BE2C (cell line): ENCODE results near the gene PLD5.
A peak's percentile ranks its signal among the peaks of the same experiment; 100 is the strongest.
"Not testable (repeated sequence)": the region's sequence is repeated elsewhere in the genome, so short reads cannot be mapped to it uniquely, and the experiment has no call there.

Experiments
- DNase-seq: peaks from one replicate; pipeline ENCODE4 v3.0.0-alpha.2; 2020
- H3K27me3 ChIP-seq: fragments of 250-450 bp; sonication (Bioruptor Pico); 2 replicates; pipeline ENCODE4 v1.5.1; 2020; ENCODE audit warnings: mild to moderate bottlenecking
- H3K36me3 ChIP-seq: fragments of 250-450 bp; sonication (Bioruptor Pico); 2 replicates; pipeline ENCODE4 v1.5.1; 2020; ENCODE audit warnings: mild to moderate bottlenecking
- H3K4me1 ChIP-seq: fragments of 250-450 bp; sonication (Bioruptor Pico); 2 replicates; pipeline ENCODE4 v1.5.1; 2020
- H3K4me3 ChIP-seq: 2 replicates; pipeline ENCODE4 v1.5.1; 2011; ENCODE audit warnings: low read depth, low read length
- H3K9me3 ChIP-seq: fragments of 250-450 bp; sonication (Bioruptor Pico); 2 replicates; pipeline ENCODE4 v1.5.1; 2020
- TF ChIP-seq, protein P1 (sequence below): IDR thresholded peaks from 2 replicates; pipeline ENCODE4 v1.5.1; 2012; ENCODE audit warnings: mild to moderate bottlenecking, low read depth, low read length

The PLD5 gene

GRCh38 chr1:242239398-242239797 lies 285.1 kb downstream of the PLD5 start:
- TF ChIP-seq, protein P1, sequence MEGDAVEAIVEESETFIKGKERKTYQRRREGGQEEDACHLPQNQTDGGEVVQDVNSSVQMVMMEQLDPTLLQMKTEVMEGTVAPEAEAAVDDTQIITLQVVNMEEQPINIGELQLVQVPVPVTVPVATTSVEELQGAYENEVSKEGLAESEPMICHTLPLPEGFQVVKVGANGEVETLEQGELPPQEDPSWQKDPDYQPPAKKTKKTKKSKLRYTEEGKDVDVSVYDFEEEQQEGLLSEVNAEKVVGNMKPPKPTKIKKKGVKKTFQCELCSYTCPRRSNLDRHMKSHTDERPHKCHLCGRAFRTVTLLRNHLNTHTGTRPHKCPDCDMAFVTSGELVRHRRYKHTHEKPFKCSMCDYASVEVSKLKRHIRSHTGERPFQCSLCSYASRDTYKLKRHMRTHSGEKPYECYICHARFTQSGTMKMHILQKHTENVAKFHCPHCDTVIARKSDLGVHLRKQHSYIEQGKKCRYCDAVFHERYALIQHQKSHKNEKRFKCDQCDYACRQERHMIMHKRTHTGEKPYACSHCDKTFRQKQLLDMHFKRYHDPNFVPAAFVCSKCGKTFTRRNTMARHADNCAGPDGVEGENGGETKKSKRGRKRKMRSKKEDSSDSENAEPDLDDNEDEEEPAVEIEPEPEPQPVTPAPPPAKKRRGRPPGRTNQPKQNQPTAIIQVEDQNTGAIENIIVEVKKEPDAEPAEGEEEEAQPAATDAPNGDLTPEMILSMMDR: no peak
- DNase-seq: peak; percentile 16
- Histone ChIP-seq H3K36me3 (no peaks in the 10 kb centered on the region), H3K9me3 (no peaks in the 10 kb centered on the region; the same call in 1 of the 2 replicates), H3K4me1 (peaks cover 9% of the 10 kb centered on the region; the same call in 1 of the 2 replicates), H3K4me3 (no peak overlapping the region), H3K27me3 (no peaks in the 10 kb centered on the region)

GRCh38 chr1:242237051-242237450 lies 287.4 kb downstream of the PLD5 start:
- Histone ChIP-seq H3K27me3 (no peaks in the 10 kb centered on the region), H3K9me3 (no peaks in the 10 kb centered on the region; the same call in 1 of the 2 replicates), H3K36me3 (no peaks in the 10 kb centered on the region), H3K4me3 (no peak overlapping the region), H3K4me1 (peaks cover 9% of the 10 kb centered on the region; the same call in 1 of the 2 replicates)
- TF ChIP-seq, protein P1: no peak
- no peak for DNase-seq

- H3K9me3 ChIP-seq: no peaks in the 10 kb centered on the region
- no peaks in the 10 kb centered on the region; the same call in 1 of the 2 replicates for H3K4me1 ChIP-seq
- TF ChIP-seq, protein P1: no peak
- no peak overlapping the region for H3K4me3 ChIP-seq
- no peaks in the 10 kb centered on the region for H3K36me3 ChIP-seq
- H3K27me3 ChIP-seq: no peaks in the 10 kb centered on the region
- DNase-seq: no peak
These were observed 295.5 kb downstream of the PLD5 start for GRCh38 chr1:242228991-242229390.

DNA sequence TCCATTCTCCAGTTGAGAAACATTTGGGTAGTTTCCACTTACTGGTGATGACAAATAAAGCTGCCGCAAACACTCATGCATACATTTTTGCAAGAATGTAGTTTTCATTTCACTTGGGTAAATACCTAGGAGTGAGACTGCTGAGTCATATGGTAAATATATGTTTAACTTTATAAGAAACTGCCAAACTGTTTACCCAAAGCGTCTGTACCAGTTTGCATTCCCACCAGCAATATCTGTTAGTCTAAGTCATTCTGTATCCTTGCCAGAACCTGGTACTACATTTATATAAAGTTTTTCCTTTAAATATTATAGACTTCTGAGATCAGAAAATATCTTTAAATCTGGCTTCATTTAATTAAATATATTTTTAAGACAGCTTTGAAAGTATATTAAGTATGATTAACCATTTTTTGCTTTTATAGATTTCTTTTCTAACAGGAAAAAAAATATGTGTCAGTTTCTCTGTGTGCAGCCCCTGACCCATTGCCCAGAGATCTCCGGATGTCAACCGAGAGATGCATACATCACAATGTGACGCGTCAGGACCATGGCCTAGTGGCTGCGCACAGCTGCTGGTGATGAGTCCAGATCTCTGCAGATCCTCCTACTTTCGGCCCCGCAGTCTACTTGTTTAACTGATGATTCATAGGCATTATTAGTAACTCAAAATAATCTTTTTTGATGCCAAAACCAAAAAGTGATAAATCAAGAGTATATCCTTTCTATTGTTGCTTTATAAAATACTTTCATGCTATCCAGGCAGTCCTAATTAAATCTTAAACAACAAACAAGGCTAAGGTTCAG lies 298.5 kb downstream of the PLD5 start:
- TF ChIP-seq, protein P1: no peak
- Histone ChIP-seq H3K36me3 (no peaks in the 10 kb centered on the region), H3K9me3 (no peaks in the 10 kb centered on the region), H3K4me1 (no peaks in the 10 kb centered on the region; the same call in 1 of the 2 replicates), H3K27me3 (no peaks in the 10 kb centered on the region), H3K4me3 (no peak overlapping the region)
- no peak for DNase-seq

DNA sequence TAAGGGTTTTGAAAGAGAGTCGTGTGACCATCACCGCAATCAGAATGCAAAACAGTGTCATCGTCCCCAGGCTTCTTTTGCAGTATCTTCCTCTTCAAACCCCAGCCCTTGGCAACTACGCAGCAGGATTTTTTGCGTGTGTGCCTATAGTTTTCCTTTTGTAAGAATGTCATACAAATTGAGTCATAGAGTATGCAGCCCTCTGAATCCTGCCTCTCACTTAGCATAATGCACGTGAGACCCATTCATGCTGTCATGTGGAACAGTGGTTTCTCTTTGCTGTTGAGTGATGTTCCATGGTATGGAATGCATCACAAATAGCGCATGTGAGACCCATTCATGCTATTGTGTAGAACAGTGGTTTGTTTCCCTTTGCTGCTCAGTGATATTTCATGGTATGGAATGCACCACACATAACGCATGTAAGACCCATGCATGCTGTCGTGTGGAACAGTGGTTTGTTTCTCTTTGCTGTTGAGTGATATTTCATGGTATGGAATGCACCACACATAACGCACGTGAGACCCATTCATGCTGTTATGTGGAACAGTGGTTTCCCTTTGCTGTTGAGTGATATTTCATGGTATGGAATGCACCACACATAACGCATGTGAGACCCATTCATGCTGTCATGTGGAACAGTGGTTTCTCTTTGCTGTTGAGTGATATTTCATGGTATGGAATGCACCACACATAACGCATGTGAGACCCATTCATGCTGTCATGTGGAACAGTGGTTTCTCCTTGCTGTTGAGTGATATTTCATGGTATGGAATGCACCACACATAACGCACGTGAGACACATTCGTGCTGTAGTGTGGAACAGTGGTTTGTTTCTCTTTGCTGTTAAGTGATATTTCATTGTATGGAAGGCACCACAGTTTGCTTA lies 299.4 kb downstream of the PLD5 start:
- DNase-seq, H3K4me1 ChIP-seq, H3K27me3 ChIP-seq, H3K36me3 ChIP-seq, H3K9me3 ChIP-seq, H3K4me3 ChIP-seq: not testable (repeated sequence)

GRCh38 chr1:242224461-242224860 lies 300.0 kb downstream of the PLD5 start:
- no peaks in the 10 kb centered on the region; the same call in 1 of the 2 replicates for H3K4me1 ChIP-seq
- no peak overlapping the region for H3K4me3 ChIP-seq
- H3K36me3 ChIP-seq: no peaks in the 10 kb centered on the region
- TF ChIP-seq, protein P1: no peak
- H3K27me3 ChIP-seq: no peaks in the 10 kb centered on the region
- no peaks in the 10 kb centered on the region for H3K9me3 ChIP-seq
- DNase-seq: no peak
